Sigmoid colon (tissue), 7 donors: ENCODE results near the gene SLF2. TPM values are rescaled to one million over a fixed set of nuclear protein-coding genes. Genes with fewer than 3 reads are reported as not detected.
"Not testable (repeated sequence)": the region's sequence is repeated elsewhere in the genome, so short reads cannot be mapped to it uniquely, and the experiment has no call there.

Experiments
- DNase-seq: peaks from one replicate; pipeline ENCODE4 v3.0.0-alpha.2; 2019
- H3K27ac ChIP-seq, 4 donors: fragments of 200-600 bp; sonication (generic); one replicate each; pipeline ENCODE4 v1.5.1; 2016 to 2019; ENCODE audit warnings: mild to moderate bottlenecking in 1 of 4
- H3K27me3 ChIP-seq, 3 donors: fragments of 200-600 bp; sonication (generic); one replicate each; pipeline ENCODE4 v1.5.1; 2019; ENCODE audit warnings: mild to moderate bottlenecking in 1 of 3
- H3K36me3 ChIP-seq, 4 donors: fragments of 200-600 bp; sonication (generic); one replicate each; pipeline ENCODE4 v1.5.1; 2016 to 2019
- H3K4me1 ChIP-seq, 4 donors: fragments of 200-600 bp; sonication (generic); one replicate each; pipeline ENCODE4 v1.5.1; 2017 to 2019
- H3K4me3 ChIP-seq, 4 donors: fragments of 200-600 bp; sonication (generic); one replicate each; pipeline ENCODE4 v1.5.1; 2017 to 2019; ENCODE audit warnings: mild to moderate bottlenecking in 2 of 4, moderate library complexity in 1 of 4
- H3K9me3 ChIP-seq, 4 donors: fragments of 200-600 bp in 3 of 4; sonication (generic) in 3 of 4; one replicate each; pipeline versions ENCODE4 v1.5.1 to v1.6.1; 2013 to 2019
- EP300 ChIP-seq, 4 donors: sonication (generic); formaldehyde crosslinking; IDR thresholded peaks; one replicate each; pipeline ENCODE4 v1.6.1; 2017; ENCODE audit warnings: antibody characterized with exemption in 4 of 4
- POLR2A ChIP-seq, 2 donors: fragments of 450-650 bp; IDR thresholded peaks; one replicate each; pipeline ENCODE4 v1.6.1; 2016; ENCODE audit warnings: antibody characterized with exemption in 2 of 2, mild to moderate bottlenecking in 2 of 2, moderate library complexity in 2 of 2
- POLR2AphosphoS5 ChIP-seq, 4 donors: sonication (generic); formaldehyde crosslinking; IDR thresholded peaks; one replicate each; pipeline ENCODE4 v1.6.1; 2017; ENCODE audit warnings: antibody characterized with exemption in 4 of 4
- WGBS, 2 donors: extraction: QIAGEN DNeasy Blood & Tissue Kit; methylation state at CpG; one replicate each; pipeline ENCODE4 v1.1.7; 2013; 5-methylcytosine and 5-hydroxymethylcytosine counted together
- intact Hi-C: fragments of 100-400 bp; cut with DNase I; formaldehyde crosslinking; loops from one replicate; pipeline ENCODE4 v1.15.1; 2023
- polyA plus RNA-seq, 3 donors: library from polyadenylated mRNA; stranded (reverse); fragments of 200-250 nt; gene quantifications; one replicate each; pipeline ENCODE4 v1.2.3, GENCODE V29; 2013
- total RNA-seq, 4 donors: library from RNA; depleted of rRNA; stranded (reverse); fragments of >200 nt; gene quantifications; one replicate each; pipeline ENCODE4 v1.1.0, GENCODE V29; 2016
- TF ChIP-seq, protein P1 (sequence below), 4 experiments: fragments of 450-650 bp in 3 of 4; fragments of 200-600 bp in 1 of 4; IDR thresholded peaks; one replicate each; pipeline ENCODE4 v1.5.1; 2016 to 2019; ENCODE audit warnings: antibody characterized with exemption in 4 of 4, mild to moderate bottlenecking in 3 of 4, moderate library complexity in 2 of 4
- donor health status: healthy with polysubstance abuse.
- donor health status: Bipolar disorder and iron deficiency.
- donor health status: healthy.

The SLF2 gene
- total and polyA plus RNA-seq, 7 donors = 3.2 to 49.9 (median 31.8) TPM

DNA sequence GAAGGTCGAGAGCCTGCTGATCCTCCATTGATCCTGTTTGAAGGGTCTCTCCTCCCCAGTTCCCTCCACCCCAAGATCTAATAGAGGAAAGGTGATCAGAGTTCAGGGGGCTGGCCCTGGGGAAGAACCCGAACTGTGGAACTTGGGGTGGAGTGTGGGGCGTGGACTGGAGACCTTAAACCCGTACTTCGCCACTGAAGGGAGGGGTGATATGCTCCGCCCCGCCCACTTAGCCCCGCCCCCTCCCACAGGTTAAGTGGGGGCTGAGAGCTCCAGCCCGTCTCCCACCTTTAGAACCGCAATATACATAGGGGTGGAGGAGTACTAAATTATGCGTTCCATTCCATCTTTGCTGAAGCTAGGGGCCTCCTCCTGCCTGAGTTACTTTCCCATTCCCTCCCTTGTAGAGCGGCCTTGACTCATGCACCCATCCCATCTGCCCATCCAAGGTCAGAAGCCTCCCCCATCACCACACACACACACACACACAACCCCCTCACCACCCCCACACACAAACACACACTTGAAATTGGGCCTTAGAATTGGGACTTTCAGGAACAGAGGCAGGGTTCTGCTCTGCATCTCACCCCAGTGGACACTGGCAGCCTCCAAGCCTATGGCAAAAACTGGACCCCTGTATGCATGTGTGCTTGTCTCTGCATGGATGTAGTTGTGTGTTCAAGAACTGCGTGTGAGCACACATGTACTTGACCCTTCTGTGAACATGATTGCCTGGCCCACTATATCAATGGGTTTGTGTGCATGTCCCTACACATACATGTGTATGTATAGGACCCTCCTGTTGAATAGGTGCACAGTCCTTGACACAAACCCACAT, 57.5 kb downstream of the SLF2 start:
- Histone ChIP-seq H3K4me3 (peak overlapping the region; percentile 39 to 62 (median 53)), H3K27ac (peak overlapping the region in 1 of 4 donors; percentile 48), H3K4me1 (peaks cover 0 to 18% (median 17%) of the 10 kb centered on the region in 4 donors), H3K27me3 (peaks cover 0 to 10% (median 0%) of the 10 kb centered on the region in 3 donors), H3K9me3 (no peaks in the 10 kb centered on the region), H3K36me3 (peaks cover 0 to 7% (median 0%) of the 10 kb centered on the region in 4 donors)
- no peak for TF ChIP-seq EP300 (IDR thresholded peaks at IDR 0.05)
- no peak for TF ChIP-seq POLR2AphosphoS5 (IDR thresholded peaks at IDR 0.05)
- TF ChIP-seq, protein P1, sequence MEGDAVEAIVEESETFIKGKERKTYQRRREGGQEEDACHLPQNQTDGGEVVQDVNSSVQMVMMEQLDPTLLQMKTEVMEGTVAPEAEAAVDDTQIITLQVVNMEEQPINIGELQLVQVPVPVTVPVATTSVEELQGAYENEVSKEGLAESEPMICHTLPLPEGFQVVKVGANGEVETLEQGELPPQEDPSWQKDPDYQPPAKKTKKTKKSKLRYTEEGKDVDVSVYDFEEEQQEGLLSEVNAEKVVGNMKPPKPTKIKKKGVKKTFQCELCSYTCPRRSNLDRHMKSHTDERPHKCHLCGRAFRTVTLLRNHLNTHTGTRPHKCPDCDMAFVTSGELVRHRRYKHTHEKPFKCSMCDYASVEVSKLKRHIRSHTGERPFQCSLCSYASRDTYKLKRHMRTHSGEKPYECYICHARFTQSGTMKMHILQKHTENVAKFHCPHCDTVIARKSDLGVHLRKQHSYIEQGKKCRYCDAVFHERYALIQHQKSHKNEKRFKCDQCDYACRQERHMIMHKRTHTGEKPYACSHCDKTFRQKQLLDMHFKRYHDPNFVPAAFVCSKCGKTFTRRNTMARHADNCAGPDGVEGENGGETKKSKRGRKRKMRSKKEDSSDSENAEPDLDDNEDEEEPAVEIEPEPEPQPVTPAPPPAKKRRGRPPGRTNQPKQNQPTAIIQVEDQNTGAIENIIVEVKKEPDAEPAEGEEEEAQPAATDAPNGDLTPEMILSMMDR (IDR thresholded peaks at IDR 0.05) = no peak
- TF ChIP-seq POLR2A (IDR thresholded peaks at IDR 0.05) = no peak
- intact Hi-C loops = no loop called here
- DNase-seq = peak; percentile 66
- WGBS, 2 donors = 15 to 34% methylated on average over 13 of the region's 13 CpGs

DNA sequence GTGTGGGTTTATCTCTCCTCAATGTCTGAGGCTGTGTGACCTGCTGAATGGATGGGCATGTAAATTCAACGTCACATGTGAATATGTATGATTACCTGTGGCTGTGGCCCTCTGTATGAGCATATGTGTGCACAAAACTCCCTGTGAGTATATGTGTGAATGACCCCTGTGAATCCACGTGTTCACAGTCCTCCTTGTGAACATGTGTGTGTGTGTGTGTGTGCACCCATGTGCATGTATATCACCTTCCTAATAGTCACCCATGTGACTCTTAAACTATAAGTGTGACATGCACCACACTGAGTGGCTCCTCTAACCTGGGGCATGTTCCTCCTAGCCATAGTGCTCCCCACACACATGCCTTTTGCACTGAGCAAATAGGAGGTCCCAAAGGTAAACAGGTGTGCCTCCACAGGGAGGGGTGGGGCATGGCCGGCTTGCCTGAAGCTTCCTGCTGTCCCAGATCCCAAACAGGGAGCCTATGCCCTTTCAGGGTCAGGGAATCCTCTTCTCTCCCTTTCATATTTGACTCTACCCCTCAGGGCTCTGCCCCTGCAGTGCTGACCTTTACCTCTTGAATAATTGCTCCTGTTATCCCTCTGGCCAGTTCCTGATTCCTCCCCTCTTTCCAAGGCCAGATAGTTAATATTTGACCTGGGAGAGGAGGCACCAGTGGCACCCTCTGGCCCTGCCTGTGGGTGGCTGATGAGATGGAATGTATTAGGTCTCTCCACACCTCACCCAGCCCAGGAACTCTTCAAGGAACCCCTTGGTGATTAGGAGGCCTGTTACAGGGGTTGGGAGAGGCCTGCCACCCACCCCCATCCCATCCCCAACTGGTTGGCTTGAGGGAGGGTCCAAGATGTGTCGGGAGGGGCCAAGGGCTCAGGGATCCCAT, 58.4 kb downstream of the SLF2 start:
- DNase-seq = peak; percentile 41
- Histone ChIP-seq H3K27me3 (peaks cover 0 to 10% (median 0%) of the 10 kb centered on the region in 3 donors), H3K27ac (no peak overlapping the region), H3K36me3 (peaks cover 0 to 7% (median 0%) of the 10 kb centered on the region in 4 donors), H3K4me3 (no peak overlapping the region), H3K9me3 (no peaks in the 10 kb centered on the region), H3K4me1 (peaks cover 0 to 18% (median 17%) of the 10 kb centered on the region in 4 donors)
- intact Hi-C loops = no loop called here
- TF ChIP-seq, protein P1 (IDR thresholded peaks at IDR 0.05) = no peak
- TF ChIP-seq POLR2AphosphoS5 (IDR thresholded peaks at IDR 0.05) (no peak), EP300 (IDR thresholded peaks at IDR 0.05) (no peak), POLR2A (IDR thresholded peaks at IDR 0.05) (no peak)
- 15 to 63% methylated on average over 4 of the region's 4 CpGs for WGBS, 2 donors

DNA sequence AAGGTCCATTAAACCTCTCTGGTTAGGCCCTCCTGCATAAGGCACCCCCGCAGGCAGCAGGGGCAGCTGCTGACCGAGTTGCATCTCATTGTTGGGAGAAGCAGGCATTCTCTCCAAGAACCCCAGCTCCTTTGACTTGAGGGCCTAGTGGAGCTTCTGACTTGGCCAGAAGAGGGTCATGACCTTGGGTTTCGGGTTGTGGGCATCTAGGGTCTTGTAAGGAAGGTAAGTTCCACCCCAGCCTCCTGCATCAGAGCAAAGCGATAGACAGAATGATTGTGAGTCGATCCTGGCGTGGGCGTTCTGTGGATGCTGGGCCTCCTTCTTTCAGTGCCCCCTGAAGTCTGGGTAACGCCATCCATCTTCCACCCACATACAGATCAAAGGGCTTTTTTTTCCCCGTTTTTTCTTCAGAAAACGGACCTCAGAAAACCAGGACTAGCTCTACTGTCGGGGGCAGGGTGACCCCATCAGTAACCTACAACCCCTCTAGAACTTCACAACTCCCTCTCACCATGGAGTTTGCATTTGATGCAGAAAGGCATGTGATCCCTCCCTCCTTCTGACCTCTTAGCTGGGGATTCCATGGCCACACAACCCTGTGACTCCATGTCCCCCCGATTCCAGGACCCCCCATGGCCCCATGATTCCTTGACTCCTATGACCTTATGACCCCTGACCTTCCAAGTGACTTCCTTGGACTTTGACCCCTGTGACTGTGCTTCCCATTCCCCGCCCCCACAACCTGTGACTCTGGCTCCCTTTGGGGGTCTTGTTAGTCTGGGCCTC, 59.5 kb downstream of the SLF2 start:
- TF ChIP-seq, protein P1 (IDR thresholded peaks at IDR 0.05) = no peak
- no peak for TF ChIP-seq POLR2AphosphoS5 (IDR thresholded peaks at IDR 0.05)
- no peak for TF ChIP-seq POLR2A (IDR thresholded peaks at IDR 0.05)
- TF ChIP-seq EP300 (IDR thresholded peaks at IDR 0.05) = no peak
- 79 to 83% methylated on average over 13 of the region's 13 CpGs for WGBS, 2 donors
- no peak overlapping the region for H3K27ac ChIP-seq
- H3K4me3 ChIP-seq = no peak overlapping the region
- H3K36me3 ChIP-seq = no peaks in the 10 kb centered on the region
- H3K27me3 ChIP-seq = peaks cover 0 to 10% (median 0%) of the 10 kb centered on the region in 3 donors
- peak; percentile 43 for DNase-seq
- H3K4me1 ChIP-seq = peaks cover 0 to 18% (median 17%) of the 10 kb centered on the region in 4 donors
- intact Hi-C loops = no loop called here
- H3K9me3 ChIP-seq = no peaks in the 10 kb centered on the region

DNA sequence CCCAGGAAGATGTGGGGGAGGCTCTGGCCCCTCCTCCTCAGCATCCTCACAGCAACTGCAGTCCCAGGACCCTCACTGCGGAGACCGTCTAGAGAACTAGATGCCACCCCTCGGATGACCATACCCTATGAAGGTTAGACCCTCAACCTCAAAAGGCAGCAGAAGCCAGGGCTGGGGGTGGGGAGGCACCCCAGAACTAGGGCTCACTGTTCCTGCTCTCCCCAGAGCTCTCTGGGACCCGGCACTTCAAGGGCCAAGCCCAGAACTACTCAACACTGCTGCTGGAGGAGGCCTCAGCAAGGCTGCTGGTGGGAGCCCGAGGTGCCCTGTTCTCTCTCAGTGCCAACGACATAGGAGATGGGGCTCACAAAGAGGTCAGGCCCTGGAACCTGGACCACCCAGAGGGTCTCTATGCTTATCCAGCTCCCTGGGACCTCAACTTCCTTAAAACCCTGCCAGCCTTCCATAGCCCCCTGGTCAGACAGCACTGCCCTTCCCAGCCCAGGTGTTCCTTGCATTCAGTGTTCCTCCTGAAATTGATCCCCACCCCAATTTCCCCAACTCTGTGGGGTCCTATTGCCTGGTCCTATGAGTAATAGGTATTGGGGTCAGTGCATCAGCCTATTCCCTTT, 60.3 kb downstream of the SLF2 start:
- intact Hi-C loops = no loop called here
- Histone ChIP-seq H3K4me1 (peaks cover 0 to 18% (median 17%) of the 10 kb centered on the region in 4 donors), H3K27ac (no peak overlapping the region), H3K27me3 (peaks cover 0 to 10% (median 0%) of the 10 kb centered on the region in 3 donors), H3K4me3 (no peak overlapping the region), H3K9me3 (no peaks in the 10 kb centered on the region), H3K36me3 (peaks cover 0 to 1% (median 0%) of the 10 kb centered on the region in 4 donors)
- WGBS, 2 donors = 93% methylated on average over 6 of the region's 6 CpGs
- peak; percentile 42 for DNase-seq
- TF ChIP-seq EP300 (IDR thresholded peaks at IDR 0.05) = no peak
- TF ChIP-seq, protein P1 (IDR thresholded peaks at IDR 0.05) = no peak

DNA sequence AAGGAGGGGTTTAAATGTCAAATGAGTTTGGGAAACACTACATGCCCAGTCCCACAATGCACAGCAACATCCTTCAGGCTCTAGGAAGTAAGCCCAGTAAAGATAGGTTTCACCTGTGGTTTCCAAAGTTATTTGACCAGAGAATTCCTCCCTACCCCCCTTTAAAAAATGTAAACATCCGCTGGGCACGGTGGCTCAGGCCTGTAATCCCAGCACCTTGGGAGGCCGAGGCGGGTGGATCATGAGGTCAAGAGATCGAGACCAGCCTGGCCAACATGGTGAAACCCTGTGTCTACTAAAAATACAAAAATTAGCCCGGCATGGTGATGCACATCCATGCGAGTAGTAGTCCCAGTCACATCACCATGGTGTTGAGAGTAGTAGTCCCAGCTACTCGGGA, 62.6 kb downstream of the SLF2 start:
- H3K9me3 ChIP-seq, intact Hi-C loops, H3K4me3 ChIP-seq, DNase-seq, H3K27me3 ChIP-seq, H3K4me1 ChIP-seq, H3K27ac ChIP-seq: not testable (repeated sequence)
- 83 to 87% methylated on average over 8 of the region's 8 CpGs for WGBS, 2 donors
- peaks cover 0 to 16% (median 0%) of the 10 kb centered on the region in 4 donors for H3K36me3 ChIP-seq
